GF-D8 (cell line): Measurements from ENCODE around the gene LEMD2.

ENCODE experiments used
- DNase-seq: peaks from one replicate; lab custom pipeline; 2025; lab: John Stamatoyannopoulos, UW

Gene LEMD2

DNA sequence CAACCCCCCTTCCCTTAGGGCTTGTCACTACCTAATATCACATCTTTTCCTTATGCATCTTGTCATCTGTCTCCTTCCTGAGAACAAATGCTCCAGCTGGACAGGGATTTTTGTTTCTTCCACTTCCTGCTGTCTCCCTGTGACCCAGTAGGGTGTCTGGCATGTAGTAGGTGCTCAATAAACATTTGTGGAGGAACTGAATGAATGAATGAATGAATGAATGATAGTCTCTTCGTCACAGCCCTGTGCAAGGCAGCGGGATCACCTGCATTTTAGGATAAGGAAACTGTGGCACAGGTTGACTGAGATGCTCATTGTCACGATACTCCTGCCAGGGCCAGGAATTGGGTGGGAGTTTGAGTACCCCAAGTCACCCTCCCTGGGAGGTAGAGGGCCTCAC is 14.2 kb downstream of the LEMD2 start:
- DNase-seq = no peak

DNA sequence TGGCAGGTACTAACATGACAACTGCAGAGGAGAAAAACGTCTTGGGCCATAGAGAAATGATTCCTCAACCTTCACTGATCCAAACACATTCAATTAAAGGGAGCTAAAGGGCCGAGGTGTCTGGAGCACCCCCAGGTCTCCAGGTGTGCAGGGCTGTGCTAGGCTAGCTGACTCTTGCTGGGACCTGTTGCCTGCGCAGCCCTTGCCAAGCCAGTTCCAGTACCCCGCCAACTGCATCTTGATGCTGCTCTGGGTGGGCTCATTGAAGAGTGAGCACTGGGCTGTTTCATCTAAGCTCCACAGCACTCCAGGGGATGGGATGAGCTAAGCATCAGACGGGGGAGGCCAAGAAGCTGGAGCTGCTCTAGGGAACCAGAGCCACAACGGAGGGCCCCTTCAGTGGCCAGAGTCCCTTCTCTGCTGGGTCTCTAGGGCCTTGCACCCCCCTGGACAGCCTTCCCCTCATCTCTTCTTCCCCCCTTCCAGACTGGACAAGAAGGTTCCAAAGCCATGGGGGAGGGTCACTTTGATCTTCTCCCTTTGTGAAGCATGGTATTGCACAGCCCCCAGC is 15.9 kb downstream of the LEMD2 start:
- DNase-seq = no peak

DNA sequence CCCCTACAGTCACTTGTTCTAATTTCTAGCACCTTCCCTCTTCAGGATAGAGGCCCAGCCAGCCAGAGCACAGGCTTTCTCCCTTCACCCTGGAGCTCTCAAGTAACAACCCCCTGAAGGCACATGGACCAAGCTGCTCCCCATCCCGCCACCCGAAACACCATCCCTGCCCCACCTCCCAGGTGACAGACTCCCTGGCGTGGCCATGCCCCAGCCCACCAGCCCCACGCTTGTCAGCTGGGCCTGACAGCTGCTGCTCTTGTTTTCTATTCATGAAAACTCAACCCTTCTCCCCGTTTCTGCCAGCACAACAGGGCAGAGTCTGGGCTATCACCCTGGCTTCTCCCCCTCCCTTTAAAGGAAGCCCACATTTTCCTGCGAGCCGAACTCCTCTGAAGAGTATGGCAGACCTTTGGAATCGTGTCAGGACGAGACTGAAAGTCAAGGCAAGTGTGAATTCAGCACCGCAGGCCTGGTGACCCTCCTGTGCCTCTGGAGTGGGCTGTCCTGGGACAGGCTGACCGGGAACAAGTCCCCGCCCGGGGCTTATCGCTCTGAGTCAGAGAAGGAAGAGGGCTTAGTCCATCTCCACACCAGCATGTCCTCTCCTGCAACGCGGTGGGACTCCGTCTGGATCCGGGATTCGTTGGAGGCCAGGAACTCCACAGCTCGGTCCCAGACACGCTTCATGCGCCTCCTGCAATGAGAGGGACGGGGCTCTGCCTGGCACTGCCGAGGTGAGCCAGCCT is 16.7 kb downstream of the LEMD2 start:
- DNase-seq = no peak

DNA sequence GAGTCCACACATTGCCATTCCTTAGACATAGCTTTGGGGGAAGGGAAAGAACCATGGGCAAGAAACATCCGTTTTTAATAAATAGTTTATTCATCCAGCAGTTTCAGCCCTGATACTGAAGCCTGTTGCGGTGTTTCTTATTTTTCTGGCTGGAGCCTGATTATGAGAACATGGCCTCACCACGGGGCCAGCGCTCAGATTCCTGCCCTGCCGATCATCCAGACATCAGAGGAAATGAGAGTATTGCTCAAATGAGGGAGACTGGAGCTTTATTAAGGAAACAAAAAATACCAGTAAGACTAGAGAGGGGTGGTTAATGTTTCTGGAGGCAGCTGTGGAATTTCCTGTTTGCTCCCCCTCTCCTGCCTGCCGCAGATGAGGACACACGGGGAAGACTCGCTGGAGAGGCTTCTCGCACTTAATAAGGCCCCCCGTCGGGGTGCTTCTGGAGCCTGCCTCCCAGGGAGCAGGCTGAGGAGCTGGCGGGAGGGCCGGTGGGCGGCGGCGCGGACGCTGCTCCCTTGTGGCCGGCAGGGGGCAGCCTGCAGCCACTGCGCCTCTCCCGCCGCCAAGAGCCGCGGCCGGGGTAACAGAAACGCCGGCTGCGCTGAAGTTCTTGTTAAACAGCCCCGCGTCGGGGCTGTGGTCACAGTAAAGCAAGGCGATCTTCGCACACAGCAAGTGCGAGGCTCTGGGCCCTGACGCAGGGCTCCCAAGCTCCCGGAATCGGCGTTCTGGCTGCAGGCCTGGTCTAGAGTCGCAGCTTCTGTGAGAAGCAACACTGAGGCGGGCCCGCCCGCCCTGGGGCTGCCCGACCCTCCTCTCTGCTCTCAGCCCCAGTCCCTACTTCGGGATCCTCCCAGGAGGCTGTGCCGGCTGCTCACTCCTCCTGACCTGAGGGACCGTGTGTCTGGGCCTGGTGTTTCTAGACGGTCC is 17.5 kb downstream of the LEMD2 start:
- DNase-seq = no peak

DNA sequence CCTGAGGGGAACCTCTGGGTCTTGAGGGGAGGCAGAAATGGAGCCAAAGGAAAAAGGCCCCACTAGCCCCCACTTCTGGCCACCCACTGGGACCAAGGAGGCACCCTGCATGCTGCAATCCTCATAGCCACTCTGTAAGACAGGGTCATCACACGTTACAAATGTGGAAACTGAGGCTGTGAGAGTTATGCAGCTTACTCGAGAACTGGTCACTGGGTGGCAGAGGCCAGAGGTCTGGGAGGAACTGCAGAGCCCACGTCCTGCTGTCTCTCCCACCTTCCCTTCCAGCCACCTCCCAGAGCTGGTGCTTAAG is 18.1 kb downstream of the LEMD2 start:
- no peak for DNase-seq

- DNase-seq = no peak
These were observed 18.7 kb downstream of the LEMD2 start for GRCh38 chr6:33770124-33770832.

DNA sequence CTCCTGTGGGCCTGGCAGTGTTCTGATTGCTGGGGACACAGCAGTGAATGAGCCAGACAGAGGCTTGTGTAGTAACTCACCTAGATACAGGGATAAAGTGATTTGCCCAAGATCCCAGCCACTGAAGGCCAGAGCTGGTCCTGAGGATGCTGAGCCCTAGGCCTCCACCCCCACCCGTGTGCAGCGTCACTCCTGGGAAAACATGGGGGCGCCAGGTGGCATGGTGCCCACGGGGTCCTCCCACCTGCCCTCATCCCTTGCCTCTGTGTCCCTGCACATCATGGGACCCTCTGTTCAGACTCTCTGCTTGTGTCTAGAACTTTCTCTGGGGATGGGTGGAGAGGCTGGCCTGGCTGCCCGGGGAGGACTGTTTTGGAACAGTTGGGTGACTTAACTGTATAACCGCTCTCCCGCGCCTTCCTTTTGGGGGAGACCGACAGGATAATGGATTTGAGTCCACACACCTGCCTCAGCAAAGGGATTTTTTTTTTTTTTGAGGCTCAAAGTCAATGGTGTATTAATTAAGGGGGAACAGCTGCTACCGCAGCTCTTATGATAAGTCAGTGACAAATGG is 19.6 kb downstream of the LEMD2 start:
- no peak for DNase-seq

DNA sequence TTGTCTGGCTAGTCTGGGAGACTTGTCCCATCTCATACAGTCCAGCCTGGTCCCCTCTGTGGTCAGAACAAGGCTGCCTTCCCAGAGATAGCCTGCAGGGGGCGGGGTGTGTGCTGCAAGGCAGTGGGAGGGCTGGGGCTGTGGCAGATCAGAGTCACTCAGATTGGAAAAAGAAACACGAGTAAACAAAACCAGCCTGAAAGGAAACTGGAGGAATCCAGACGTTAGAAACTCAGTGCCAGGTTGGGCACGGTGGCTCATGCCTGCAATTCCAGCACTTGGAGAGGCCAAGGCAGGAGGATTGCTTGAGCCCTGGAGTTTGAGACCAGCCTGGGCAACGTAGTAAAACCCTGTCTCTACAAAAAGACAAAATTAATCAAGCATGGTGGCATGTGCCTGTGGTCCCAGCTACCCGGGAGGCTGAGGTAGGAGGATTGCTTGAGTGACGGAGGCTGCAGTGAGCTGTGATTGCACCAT is 20.2 kb downstream of the LEMD2 start:
- DNase-seq = no peak

DNA sequence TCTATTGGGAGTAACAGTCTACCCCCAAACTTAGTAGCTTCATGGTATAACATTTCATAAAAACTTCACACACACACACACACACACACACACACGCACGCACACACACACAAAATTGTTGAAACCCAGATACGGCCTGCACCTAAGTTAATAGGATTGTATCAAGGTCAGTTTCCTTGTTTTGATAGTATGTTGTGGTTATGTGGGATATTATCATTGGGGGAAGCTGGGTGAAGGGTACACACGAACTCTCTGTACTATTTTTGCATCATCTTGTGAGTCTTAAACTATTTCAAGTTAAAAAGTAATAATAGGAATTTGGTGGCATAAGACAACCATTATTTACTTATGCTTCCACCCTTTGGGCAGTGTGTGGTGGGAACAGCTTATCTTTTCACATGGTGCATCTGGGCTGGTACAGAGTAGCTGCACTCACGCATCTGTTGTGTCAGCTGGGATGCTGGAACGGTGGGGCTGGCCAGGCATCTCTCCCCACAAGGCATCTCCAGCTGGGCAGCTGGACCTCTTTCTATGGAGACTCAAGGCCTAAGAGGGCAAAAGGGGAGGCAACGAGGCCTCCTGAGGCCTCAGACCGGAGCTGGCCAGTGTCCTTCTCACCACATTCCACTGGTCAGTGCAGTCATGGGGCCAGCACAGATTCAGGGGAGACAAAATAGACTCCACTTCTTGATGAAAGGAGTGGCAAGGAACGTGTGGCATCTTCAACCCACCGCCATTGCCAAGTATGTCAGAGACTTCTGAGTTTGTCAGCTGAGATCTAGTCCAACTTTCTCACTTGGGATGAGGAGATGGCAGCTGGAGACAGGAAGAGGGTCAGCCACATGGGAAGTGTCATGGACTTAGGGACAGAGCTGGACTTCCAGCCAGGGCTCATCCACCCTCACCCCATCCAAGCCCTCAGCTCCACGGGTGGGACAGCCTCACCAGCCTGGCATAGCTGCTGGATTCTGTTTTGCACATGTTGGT is 21.7 kb downstream of the LEMD2 start:
- no peak for DNase-seq

GRCh38 chr6:33765368-33765767 is 23.6 kb downstream of the LEMD2 start:
- DNase-seq = no peak

DNA sequence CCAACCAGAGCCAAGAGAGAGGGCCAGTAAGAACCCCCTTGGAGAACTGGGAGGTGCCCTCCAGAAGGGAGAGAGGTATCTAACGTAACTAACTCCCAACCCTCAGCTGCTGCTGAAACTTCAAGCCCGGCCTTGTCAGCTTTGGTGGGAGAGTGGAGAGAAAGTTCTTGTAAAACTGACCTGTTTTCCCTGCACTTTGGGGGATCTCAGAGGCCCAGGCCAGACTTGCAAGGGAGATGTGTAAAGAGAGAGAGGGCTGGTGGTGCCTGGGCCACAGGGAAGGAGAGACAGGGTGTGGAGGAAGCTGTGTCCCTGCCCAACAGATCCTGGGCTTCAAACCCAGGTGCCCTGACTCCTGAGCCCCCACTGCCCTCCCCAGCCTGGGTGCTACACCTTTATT is 24.9 kb downstream of the LEMD2 start:
- no peak for DNase-seq

- no peak for DNase-seq
These were observed 25.4 kb downstream of the LEMD2 start for GRCh38 chr6:33763483-33763882.

DNA sequence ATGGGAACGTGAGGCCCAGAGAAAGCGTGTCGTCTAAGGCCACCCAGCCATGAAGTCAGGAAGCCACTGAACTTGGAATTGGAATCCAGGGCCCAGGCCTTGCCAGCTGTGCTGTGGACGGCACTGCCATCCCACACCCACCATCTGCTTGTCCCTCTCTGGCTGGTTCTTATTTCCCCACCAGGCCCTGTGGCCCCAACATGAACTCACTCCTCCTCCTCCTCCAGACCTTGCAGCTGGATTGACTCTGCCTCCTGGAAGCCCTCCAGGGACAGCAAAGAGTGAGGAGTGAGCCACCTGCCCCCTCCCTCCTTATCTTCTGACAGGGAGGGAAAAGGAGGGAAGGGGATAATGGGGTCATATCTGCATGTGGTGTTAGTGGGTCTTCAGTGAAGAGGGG is 26.2 kb downstream of the LEMD2 start:
- DNase-seq = no peak

DNA sequence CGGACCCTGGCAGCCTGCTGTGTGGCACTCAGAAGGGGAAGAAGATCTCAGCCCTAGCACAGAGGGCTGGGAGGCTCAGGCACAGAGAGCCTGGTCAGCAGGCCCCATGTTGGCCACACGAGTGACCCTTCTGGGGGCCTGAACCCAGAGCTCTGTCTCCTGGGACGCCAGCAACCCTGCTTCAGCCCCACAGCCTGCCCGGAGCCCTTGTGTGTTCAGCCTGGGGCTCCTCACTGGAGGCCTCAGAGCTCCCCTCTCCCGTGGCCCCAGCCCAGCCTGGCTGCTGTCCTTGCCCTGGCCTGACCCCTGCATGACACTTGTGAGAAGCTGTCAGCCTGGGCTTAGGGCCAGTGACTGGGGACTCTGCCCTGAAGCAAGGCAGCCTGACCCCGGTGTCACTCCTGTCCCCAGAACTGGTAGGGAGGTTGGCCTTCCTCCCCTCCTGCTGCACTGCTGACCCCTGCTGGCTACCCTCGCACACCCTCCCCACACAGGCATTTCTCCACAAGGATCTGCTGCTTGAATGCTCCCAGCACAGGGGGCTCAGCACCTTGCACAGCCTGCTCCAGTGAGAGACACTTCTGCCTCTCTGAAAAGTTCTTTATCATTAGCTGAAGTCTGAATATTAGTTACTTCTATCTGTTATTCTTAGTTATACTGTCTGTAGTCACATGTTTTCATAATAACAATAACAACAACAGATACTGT is 26.9 kb downstream of the LEMD2 start:
- peak; percentile 8 for DNase-seq

DNA sequence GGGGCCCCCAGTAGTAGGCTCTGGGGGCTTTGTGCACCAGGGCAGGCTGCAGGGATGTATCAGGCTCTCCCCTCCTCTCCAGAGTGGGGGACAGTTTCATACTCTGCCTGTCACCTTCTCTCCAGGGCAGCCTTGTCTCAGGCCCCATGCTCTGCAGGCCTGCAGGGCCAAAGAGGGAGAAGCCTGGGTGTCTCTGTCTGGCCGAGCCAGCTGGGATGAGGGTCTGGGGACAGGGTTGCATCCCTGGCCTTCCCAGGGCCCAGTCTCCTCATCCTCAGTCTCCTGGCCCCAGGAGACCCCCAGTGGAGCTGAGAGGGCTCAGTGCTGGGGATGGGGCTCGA is 27.4 kb downstream of the LEMD2 start:
- no peak for DNase-seq

GRCh38 chr6:33759887-33760629 is 28.9 kb downstream of the LEMD2 start:
- no peak for DNase-seq

DNA sequence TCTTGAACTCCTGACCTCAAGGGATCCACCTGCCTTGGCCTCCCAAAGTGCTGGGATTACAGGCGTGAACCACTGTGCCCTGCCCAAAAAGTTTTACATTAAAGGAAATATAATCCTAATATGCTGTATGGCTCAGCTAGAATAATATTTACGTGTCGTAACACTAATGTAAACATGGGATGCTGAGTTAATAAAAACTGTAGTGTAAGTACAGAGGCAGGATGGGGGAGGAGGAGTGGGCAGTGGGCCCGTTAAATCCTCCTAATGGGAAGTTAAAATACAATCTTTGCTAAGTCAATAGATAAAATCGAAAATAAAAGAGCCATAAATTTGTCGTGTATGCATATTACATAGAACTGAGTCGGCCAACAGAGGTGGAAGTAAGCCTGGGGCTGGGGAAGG is 30.1 kb downstream of the LEMD2 start:
- DNase-seq = no peak

- no peak for DNase-seq
These were observed 31.0 kb downstream of the LEMD2 start for GRCh38 chr6:33757906-33758305.

GRCh38 chr6:33757113-33757512 is 31.8 kb downstream of the LEMD2 start:
- DNase-seq = no peak
